Fibroblast of skin of scalp (primary cell): Measurements from ENCODE around the gene DUSP2.

ENCODE experiments used
- DNase-seq: peaks from one replicate; pipeline ENCODE4 v3.0.0-alpha.2; 2013

Gene DUSP2

GRCh38 chr2:96099861-96100798, 45.1 kb downstream of the DUSP2 start:
- DNase-seq, result no peak

- no peak for DNase-seq
Measured at GRCh38 chr2:96098900-96099590, 46.2 kb downstream of the DUSP2 start.

GRCh38 chr2:96097951-96098823, 47.1 kb downstream of the DUSP2 start:
- no peak for DNase-seq

- DNase-seq, result no peak
Measured at GRCh38 chr2:96097441-96097840, 47.8 kb downstream of the DUSP2 start.

GRCh38 chr2:96095116-96095636, 50.1 kb downstream of the DUSP2 start:
- no peak for DNase-seq

GRCh38 chr2:96093528-96093927, 51.7 kb downstream of the DUSP2 start:
- no peak for DNase-seq
